Right atrium auricular region (tissue), 2 donors: ENCODE data around the gene DOCK3. TPM values are rescaled to one million over a fixed set of nuclear protein-coding genes. Genes with fewer than 3 reads are reported as not detected.

ENCODE experiments used
- DNase-seq: peaks from one replicate; pipeline ENCODE4 v3.0.0-alpha.2; 2019; ENCODE audit warnings: low spot score
- H3K27ac ChIP-seq, 2 donors: fragments of 200-600 bp; sonication (generic); 1 replicate in 1 of 2; 2 replicates in 1 of 2; pipeline ENCODE4 v1.5.1; 2016 to 2019
- H3K27me3 ChIP-seq, 2 donors: fragments of 200-600 bp; sonication (generic); one replicate each; pipeline versions ENCODE4 v1.5.1 to v1.6.0; 2017 to 2019
- H3K36me3 ChIP-seq: fragments of 200-600 bp; sonication (generic); one replicate; pipeline ENCODE4 v1.5.1; 2016
- H3K4me1 ChIP-seq, 2 donors: fragments of 200-600 bp; sonication (generic); one replicate each; pipeline versions ENCODE4 v1.5.1 to v1.6.0; 2017 to 2019
- H3K4me3 ChIP-seq, 2 donors: fragments of 200-600 bp; sonication (generic); 1 replicate in 1 of 2; 2 replicates in 1 of 2; pipeline ENCODE4 v1.5.1; 2017 to 2019; ENCODE audit warnings: mild to moderate bottlenecking in 1 of 2, moderate library complexity in 1 of 2
- H3K9me3 ChIP-seq, 2 donors: fragments of 200-600 bp; sonication (generic); one replicate each; pipeline ENCODE4 v1.5.1; 2019
- total RNA-seq, 2 donors: library from RNA; depleted of rRNA; stranded (reverse); fragments of >200 nt; gene quantifications; one replicate each; pipeline ENCODE4 v1.1.0, GENCODE V29; 2016
- TF ChIP-seq, protein P1 (sequence below), 2 donors: fragments of 200-600 bp; sonication (generic); IDR thresholded peaks; one replicate each; pipeline ENCODE4 v1.5.1; 2019; ENCODE audit warnings: antibody characterized with exemption in 2 of 2

The DOCK3 gene
- total RNA-seq, 2 donors from 2014 or later: 2.7 to 4.6 TPM

- H3K27me3 ChIP-seq: no peaks in the 10 kb centered on the region
- H3K9me3 ChIP-seq: no peaks in the 10 kb centered on the region
- H3K4me1 ChIP-seq: no peaks in the 10 kb centered on the region
- TF ChIP-seq, protein P1, sequence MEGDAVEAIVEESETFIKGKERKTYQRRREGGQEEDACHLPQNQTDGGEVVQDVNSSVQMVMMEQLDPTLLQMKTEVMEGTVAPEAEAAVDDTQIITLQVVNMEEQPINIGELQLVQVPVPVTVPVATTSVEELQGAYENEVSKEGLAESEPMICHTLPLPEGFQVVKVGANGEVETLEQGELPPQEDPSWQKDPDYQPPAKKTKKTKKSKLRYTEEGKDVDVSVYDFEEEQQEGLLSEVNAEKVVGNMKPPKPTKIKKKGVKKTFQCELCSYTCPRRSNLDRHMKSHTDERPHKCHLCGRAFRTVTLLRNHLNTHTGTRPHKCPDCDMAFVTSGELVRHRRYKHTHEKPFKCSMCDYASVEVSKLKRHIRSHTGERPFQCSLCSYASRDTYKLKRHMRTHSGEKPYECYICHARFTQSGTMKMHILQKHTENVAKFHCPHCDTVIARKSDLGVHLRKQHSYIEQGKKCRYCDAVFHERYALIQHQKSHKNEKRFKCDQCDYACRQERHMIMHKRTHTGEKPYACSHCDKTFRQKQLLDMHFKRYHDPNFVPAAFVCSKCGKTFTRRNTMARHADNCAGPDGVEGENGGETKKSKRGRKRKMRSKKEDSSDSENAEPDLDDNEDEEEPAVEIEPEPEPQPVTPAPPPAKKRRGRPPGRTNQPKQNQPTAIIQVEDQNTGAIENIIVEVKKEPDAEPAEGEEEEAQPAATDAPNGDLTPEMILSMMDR (IDR thresholded peaks at IDR 0.05): no peak
- no peak overlapping the region for H3K4me3 ChIP-seq
- H3K27ac ChIP-seq: no peak overlapping the region
- DNase-seq: no peak
- H3K36me3 ChIP-seq: no peaks in the 10 kb centered on the region
Observed at GRCh38 chr3:50982540-50983325, 308.0 kb downstream of the DOCK3 start.

DNA sequence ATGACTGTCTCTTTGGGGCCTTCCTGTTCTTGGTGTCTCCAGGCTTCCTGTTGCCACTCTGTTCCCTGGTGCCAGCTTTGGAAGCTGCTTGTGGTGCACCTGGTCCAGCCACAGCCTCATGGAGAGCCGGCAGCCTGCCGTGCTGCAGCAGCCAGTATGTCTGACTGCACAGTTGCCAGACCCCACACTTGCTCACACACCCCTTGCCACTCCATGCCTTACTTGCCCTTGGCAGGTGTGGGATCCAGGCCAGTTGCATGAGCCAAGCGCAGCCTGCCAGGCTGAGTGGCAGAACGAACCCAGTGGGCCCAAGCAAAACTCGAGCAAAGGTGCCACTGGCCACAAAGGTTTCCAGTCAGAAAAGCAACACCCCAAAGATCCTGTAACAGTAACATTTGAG lies 309.2 kb downstream of the DOCK3 start:
- DNase-seq: no peak
- no peak overlapping the region for H3K27ac ChIP-seq
- H3K4me1 ChIP-seq: no peaks in the 10 kb centered on the region
- no peak overlapping the region for H3K4me3 ChIP-seq
- TF ChIP-seq, protein P1 (IDR thresholded peaks at IDR 0.05): no peak
- H3K36me3 ChIP-seq: no peaks in the 10 kb centered on the region
- H3K27me3 ChIP-seq: no peaks in the 10 kb centered on the region
- H3K9me3 ChIP-seq: no peaks in the 10 kb centered on the region

GRCh38 chr3:50985893-50986292 lies 311.2 kb downstream of the DOCK3 start:
- H3K9me3 ChIP-seq: peaks cover 0 to 2% of the 10 kb centered on the region in 2 donors
- no peak overlapping the region for H3K27ac ChIP-seq
- H3K4me3 ChIP-seq: no peak overlapping the region
- H3K27me3 ChIP-seq: no peaks in the 10 kb centered on the region
- H3K4me1 ChIP-seq: no peaks in the 10 kb centered on the region
- H3K36me3 ChIP-seq: no peaks in the 10 kb centered on the region
- DNase-seq: no peak
- TF ChIP-seq, protein P1 (IDR thresholded peaks at IDR 0.05): no peak

DNA sequence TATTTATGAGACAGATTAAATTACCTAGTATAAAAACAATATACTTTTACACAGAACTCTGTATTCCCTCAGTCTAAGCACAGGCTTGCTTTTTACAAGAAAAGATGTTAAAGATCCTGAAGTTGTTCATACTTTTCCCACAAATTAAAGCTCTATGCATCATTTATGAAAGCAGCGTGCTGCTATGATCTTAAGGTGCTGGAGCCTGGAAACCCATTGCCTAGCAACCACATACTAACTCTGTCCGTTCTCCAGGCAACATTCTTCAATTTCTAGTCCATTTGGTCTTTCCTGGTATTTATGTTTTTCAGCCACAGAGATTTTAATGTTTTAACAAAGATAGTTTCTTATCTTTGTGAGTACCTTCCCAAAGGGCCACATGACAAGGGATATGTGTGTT lies 312.0 kb downstream of the DOCK3 start:
- Histone ChIP-seq H3K4me1 (no peaks in the 10 kb centered on the region), H3K4me3 (no peak overlapping the region), H3K9me3 (peaks cover 0 to 8% of the 10 kb centered on the region in 2 donors), H3K27ac (no peak overlapping the region), H3K36me3 (no peaks in the 10 kb centered on the region), H3K27me3 (no peaks in the 10 kb centered on the region)
- TF ChIP-seq, protein P1 (IDR thresholded peaks at IDR 0.05): no peak
- DNase-seq: no peak

- Histone ChIP-seq H3K4me1 (no peaks in the 10 kb centered on the region), H3K36me3 (no peaks in the 10 kb centered on the region), H3K4me3 (no peak overlapping the region), H3K27ac (no peak overlapping the region), H3K9me3 (peaks cover 0 to 11% of the 10 kb centered on the region in 2 donors), H3K27me3 (no peaks in the 10 kb centered on the region)
- TF ChIP-seq, protein P1 (IDR thresholded peaks at IDR 0.05): no peak
- DNase-seq: no peak
Observed at GRCh38 chr3:50994537-50994936, 319.8 kb downstream of the DOCK3 start.
